IMR-90 (cell line): ENCODE data around the gene TBPL2.

ENCODE experiments used
- CEBPB ChIP-seq: IDR thresholded peaks from 2 replicates; pipeline ENCODE4 v1.6.1; 2012; ENCODE audit warnings: low read depth, low read length, improper control_type of control experiment
- CHD1 ChIP-seq: IDR thresholded peaks from 2 replicates; pipeline ENCODE4 v1.6.1; 2012; ENCODE audit warnings: low read depth, low read length, improper control_type of control experiment
- FOS ChIP-seq: fragments of 150-350 bp; IDR thresholded peaks from 2 replicates; pipeline ENCODE4 v1.6.1; 2016; ENCODE audit warnings: low read depth, low read length
- MXI1 ChIP-seq: IDR thresholded peaks from 2 replicates; pipeline ENCODE4 v1.6.1; 2012; ENCODE audit warnings: low read depth, mild to moderate bottlenecking, low read length, moderate library complexity, borderline replicate concordance
- NFE2L2 ChIP-seq: fragments of 150-350 bp; IDR thresholded peaks from 2 replicates; pipeline ENCODE4 v1.6.1; 2016; ENCODE audit warnings: low read depth, mild to moderate bottlenecking, low read length
- POLR2A ChIP-seq: IDR thresholded peaks from 2 replicates; pipeline ENCODE4 v1.6.1; 2012; ENCODE audit warnings: mild to moderate bottlenecking, low read depth, low read length
- RAD21 ChIP-seq: IDR thresholded peaks from 2 replicates; pipeline ENCODE4 v1.6.1; 2012; ENCODE audit warnings: low read length, improper control_type of control experiment
- SMC3 ChIP-seq: fragments of 150-350 bp; IDR thresholded peaks from 2 replicates; pipeline ENCODE4 v1.6.1; 2016; ENCODE audit warnings: low read depth, mild to moderate bottlenecking, antibody characterized with exemption, low read length, moderate library complexity
- TF ChIP-seq, protein P1 (sequence below): conservative IDR thresholded peaks from 2 replicates; pipeline ENCODE4 v1.5.1; 2012; ENCODE audit warnings: mild to moderate bottlenecking, low read depth, low read length, improper control_type of control experiment
- TF ChIP-seq, protein P2 (sequence below): fragments of 150-350 bp; IDR thresholded peaks from 2 replicates; pipeline ENCODE4 v1.6.1; 2017; ENCODE audit warnings: mild to moderate bottlenecking, antibody characterized with exemption, low read length, low read depth

GRCh38 chr14:55372423-55372822 lies 68.0 kb downstream of the TBPL2 start:
- TF ChIP-seq, protein P1, sequence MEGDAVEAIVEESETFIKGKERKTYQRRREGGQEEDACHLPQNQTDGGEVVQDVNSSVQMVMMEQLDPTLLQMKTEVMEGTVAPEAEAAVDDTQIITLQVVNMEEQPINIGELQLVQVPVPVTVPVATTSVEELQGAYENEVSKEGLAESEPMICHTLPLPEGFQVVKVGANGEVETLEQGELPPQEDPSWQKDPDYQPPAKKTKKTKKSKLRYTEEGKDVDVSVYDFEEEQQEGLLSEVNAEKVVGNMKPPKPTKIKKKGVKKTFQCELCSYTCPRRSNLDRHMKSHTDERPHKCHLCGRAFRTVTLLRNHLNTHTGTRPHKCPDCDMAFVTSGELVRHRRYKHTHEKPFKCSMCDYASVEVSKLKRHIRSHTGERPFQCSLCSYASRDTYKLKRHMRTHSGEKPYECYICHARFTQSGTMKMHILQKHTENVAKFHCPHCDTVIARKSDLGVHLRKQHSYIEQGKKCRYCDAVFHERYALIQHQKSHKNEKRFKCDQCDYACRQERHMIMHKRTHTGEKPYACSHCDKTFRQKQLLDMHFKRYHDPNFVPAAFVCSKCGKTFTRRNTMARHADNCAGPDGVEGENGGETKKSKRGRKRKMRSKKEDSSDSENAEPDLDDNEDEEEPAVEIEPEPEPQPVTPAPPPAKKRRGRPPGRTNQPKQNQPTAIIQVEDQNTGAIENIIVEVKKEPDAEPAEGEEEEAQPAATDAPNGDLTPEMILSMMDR: no peak
- no peak for TF ChIP-seq POLR2A
- no peak for TF ChIP-seq MXI1
- TF ChIP-seq FOS: no peak
- no peak for TF ChIP-seq RAD21
- TF ChIP-seq, protein P2, sequence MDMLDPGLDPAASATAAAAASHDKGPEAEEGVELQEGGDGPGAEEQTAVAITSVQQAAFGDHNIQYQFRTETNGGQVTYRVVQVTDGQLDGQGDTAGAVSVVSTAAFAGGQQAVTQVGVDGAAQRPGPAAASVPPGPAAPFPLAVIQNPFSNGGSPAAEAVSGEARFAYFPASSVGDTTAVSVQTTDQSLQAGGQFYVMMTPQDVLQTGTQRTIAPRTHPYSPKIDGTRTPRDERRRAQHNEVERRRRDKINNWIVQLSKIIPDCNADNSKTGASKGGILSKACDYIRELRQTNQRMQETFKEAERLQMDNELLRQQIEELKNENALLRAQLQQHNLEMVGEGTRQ: no peak
- TF ChIP-seq NFE2L2: no peak
- TF ChIP-seq CEBPB: no peak
- no peak for TF ChIP-seq CHD1
- TF ChIP-seq SMC3: no peak
